NCI-H1092 (cell line): ENCODE measurements around the gene JPT2.

Source experiments
- DNase-seq: peaks from one replicate; lab custom pipeline; 2025; lab: John Stamatoyannopoulos, UW

JPT2 gene

DNA sequence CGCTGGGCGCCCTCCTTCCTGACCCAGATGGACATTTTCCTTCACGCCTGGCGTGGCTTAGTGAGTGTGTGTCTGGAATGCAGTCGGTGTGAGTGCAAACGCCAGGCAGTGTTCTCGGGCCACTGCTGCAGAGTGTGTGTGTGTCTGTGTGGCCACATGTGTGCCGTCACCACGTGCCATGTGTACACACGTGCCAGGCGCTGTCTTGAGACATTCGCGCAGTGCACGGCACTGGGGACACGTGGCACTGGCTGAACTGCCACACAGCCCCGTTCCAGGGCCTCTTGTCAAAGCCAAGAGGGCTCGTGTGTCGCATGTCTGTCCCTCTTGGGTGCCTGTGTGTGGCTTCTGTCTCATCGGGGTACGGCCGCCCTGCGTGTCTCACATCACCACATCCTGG, 56.7 kb downstream of the JPT2 start:
- DNase-seq, result no peak

- DNase-seq, result no peak
These were observed 62.2 kb downstream of the JPT2 start for GRCh38 chr16:1740234-1740633.

GRCh38 chr16:1740781-1741490, 62.9 kb downstream of the JPT2 start:
- DNase-seq, result no peak

GRCh38 chr16:1741553-1742165, 63.6 kb downstream of the JPT2 start:
- no peak for DNase-seq

DNA sequence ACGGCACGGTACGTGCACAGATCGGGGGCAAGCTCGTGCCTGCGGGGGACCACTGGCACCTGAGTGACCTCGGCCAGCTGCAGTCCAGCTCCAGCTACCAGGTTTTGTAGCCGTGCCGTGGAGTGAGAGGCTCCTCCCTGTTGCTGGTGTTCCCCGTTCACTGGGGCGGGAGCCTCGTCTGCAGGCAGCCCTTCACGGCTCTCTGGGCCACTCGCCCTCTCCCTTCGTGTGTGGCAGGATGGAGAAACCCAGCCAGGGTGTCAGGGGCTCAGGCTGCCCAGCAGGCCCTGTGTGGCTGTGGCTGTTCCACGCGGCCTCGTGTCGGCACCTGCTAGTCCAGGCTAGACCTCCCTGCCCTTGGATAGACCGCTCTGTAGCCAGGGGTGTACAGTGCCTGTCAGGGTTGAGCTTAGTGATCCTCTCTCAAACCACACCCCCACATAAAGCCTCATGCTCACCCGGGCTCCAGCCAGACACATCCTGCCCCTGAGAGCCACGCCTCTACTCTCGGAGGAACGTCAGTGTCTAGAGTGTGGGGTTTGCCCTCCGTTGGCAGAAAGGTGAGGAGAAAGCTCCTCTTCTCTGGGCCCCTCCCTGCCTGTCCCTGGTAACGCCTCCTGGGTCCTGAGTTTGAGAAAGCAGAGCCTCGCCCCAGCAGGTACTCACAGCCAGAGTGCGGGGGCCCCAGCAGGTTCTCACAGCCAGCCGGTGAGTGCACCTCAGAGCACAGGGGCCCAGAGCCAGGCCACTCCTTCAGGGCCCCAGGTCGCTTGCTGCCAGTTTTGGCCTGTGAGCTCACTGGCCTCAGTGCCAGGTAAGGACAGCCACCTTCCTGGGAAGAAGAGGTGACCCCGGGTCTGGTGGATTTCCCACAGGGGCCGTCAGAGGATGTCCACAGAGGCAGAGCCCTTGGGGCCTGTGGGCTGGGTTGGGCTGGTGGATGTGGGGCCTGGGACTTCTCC, 65.6 kb downstream of the JPT2 start:
- no peak for DNase-seq

DNA sequence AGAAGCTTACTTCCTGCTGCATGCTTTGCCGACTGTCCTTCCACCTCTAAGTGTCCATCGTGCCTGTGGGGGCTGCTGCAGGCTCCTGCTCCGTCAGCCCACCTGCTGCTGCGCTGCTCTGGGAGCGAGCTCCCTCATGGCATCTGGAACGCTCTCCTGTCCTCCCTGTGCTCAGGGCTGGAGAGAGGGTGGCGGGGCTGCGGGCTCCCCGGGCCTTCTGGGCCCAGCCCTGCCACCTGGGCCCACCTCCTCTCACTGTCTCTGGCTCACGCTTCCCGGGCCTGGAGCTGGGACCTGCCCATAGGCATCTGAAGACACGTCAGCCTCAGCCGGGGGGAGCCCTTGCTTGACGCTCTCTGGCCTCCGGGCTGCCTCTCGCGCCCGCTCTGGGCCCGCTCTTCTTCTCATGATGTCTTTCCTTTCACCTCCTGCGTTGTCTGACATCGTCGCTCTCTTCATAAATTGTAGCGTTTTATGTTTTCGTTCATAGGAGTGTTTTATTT, 66.3 kb downstream of the JPT2 start:
- no peak for DNase-seq

DNA sequence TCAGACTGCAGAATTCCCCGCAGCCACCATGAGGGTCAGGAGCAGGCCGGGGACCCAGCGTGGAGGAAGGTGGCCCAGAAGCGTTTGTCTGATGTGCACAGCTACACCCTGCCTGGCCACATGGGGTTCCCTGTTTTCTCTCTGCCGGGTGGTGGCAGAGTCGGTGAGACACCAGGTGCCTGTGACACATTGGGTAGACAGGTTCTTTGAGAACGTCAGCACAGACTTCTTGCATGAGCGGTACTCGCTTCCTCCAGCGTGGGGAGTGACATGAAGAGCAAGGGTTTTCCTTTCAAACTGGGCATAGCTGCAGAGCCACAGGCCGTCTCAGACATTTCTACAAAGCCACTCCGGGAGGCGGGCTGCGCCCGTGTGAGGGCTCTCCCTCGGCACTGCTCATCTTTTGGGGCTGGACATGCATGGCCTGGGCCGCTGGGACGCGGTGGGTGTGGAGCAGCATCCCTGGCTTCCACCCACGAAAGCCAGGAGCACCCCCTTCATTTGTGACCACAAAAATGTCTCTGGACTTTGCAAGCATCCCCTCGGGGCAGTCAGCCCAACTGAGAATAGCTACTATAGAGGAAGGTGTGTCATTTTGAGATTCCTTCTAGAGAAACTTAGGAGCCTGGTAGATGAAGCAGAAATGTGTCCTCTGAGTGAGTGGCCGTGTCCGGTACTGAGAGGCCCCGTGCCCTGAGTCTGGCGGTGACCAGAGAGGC, 67.3 kb downstream of the JPT2 start:
- DNase-seq, result no peak

DNA sequence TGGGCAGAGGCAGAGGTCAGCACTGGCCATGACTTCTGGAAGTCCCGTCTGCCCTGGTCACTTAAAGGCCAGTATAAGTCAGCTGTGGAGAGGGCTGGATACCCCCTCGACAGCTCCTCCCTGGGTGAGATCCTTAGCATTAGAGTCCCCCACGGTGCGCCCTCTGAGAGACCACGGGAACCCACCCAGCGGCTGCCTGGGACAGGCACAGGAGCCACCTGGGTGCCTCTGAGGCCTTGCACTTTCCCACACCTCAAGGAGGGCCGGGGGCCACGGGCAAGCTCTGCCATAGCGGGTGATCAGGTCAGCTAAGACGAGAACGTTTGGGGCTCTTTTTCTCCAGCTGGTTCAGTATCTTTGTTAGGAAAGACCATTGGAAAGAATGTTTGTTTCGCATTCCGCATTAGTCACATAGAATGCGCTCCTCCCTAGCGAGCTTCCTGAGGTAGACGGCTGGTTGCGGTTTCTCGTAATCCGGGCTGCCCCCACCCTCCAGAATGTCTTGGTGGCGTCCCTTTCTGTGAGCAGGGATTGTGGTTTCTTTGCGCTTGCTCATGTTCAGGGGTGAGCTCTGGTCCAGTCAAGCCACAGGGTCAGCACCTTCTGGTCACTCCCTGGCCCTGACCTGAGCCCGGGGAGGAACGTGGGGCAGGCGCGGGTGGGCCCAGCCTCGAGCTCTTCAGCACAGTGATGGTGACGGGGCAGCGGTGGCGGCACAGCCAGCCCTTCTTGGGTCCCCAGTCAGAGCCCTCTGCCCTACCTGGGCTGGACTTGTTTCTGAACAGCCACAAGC, 68.0 kb downstream of the JPT2 start:
- DNase-seq, result no peak

DNA sequence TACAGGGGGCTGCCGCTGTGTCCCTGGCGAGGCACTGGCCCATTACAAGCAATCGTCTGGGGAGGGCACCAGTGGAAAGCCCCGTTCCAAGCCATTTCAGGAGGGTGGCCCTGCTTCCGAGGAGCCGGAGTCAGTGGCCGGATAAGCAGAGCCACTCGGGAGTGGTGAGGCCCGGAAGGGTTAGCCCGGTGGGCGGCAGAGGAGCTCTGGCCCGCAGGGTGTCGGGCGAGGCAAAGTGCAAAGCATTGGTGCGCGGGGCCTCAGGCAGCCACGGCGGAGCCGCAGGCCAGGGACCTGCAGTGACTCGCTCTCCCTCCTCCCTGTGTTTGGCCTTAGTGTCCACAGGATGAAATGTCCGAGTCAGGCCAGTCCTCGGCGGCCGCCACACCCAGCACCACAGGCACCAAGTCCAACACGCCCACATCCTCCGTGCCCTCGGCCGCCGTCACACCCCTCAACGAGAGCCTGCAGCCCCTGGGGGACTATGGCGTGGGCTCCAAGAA, 68.7 kb downstream of the JPT2 start:
- no peak for DNase-seq

DNA sequence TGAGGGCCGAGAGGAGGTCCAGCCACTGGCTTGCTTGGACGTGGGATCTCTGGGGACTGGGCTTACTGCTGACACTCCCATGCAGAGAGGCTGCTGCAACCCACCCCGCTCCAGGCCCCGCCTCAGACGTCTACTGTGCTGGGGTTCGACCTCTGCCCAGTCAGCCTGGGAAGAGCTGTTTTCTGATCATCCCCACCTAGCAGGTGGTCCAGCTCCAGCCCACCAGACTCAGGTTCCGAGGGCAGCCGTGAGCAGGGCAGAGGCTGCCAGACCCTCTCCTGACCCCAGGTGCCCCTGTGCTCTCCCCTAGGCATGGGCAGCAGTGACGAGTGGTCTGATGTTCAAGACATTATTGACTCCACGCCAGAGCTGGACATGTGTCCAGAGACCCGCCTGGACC, 69.9 kb downstream of the JPT2 start:
- no peak for DNase-seq

DNA sequence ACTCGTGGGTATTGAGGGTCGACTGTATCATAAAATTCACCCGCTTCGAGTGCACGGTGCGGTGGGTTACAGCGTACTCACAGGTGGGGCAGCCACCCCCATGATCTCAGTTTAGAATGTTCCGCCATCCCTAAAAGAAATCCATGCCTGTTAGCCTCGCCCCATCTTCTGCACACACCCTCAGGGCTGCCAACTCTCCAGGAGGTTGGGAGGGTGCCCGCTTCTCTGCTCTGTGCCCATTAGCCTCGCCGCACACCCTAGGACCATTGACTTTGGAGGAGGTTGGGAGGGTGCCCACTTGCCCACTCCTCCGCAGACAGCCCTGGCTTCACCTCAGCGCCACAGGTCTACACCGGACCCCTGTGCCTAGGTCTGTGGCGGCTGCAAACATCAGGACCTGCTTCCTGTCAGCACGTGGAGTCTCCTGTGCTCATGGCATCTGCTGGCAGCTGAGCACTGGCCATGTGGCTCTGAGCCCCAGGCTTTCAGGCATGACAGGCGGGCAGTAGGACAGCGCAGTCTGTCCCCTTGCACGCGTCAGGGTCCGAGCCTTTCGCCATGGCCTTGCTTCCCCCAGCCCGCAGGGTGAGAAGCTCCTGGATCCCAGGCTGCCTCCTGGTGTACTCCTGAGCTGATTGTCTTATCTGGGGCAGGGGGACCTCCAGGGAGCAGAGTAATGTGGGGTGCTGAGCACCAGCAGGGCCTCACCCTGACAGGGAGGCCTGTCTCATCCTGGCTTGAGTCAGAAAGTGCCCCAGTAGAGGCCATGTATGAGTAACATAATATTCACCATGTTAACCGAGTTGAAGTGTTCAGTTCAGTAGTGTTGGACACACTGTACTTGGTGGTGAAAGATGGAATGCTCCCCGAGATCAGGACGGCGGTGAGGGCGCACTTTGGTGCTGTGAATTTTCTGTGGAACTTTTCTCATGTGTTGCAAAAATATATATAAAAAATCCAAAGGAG, 71.4 kb downstream of the JPT2 start:
- no peak for DNase-seq
